ENCODE results near the gene HGF.

GRCh38 chr7:81655271-81655670, 114.6 kb downstream of the HGF start:
- TF ChIP-seq, protein P1, sequence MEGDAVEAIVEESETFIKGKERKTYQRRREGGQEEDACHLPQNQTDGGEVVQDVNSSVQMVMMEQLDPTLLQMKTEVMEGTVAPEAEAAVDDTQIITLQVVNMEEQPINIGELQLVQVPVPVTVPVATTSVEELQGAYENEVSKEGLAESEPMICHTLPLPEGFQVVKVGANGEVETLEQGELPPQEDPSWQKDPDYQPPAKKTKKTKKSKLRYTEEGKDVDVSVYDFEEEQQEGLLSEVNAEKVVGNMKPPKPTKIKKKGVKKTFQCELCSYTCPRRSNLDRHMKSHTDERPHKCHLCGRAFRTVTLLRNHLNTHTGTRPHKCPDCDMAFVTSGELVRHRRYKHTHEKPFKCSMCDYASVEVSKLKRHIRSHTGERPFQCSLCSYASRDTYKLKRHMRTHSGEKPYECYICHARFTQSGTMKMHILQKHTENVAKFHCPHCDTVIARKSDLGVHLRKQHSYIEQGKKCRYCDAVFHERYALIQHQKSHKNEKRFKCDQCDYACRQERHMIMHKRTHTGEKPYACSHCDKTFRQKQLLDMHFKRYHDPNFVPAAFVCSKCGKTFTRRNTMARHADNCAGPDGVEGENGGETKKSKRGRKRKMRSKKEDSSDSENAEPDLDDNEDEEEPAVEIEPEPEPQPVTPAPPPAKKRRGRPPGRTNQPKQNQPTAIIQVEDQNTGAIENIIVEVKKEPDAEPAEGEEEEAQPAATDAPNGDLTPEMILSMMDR (conservative IDR thresholded peaks at IDR 0.05; ENCODE audit: low read length), result no peak
- TF ChIP-seq EZH2phosphoT487 (IDR thresholded peaks at IDR 0.05; ENCODE audit: borderline replicate concordance), result no peak

All from Loucy (cell line).